ENCODE results near the gene C11orf91.

GRCh38 chr11:33737362-33737821 lies 36.8 kb upstream of the C11orf91 start:
- TF ChIP-seq CREB1 (IDR thresholded peaks at IDR 0.05; ENCODE audit: low read depth) (no peak), RAD21 (IDR thresholded peaks at IDR 0.05; ENCODE audit: low read depth) (no peak), EP300 (IDR thresholded peaks at IDR 0.05; ENCODE audit: borderline replicate concordance) (no peak), TAF1 (IDR thresholded peaks at IDR 0.05; ENCODE audit: low read depth) (no peak), EGR1 (IDR thresholded peaks at IDR 0.05) (no peak), YY1 (IDR thresholded peaks at IDR 0.05; ENCODE audit: low read depth) (no peak)
- TF ChIP-seq, protein P1, sequence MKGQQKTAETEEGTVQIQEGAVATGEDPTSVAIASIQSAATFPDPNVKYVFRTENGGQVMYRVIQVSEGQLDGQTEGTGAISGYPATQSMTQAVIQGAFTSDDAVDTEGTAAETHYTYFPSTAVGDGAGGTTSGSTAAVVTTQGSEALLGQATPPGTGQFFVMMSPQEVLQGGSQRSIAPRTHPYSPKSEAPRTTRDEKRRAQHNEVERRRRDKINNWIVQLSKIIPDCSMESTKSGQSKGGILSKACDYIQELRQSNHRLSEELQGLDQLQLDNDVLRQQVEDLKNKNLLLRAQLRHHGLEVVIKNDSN (IDR thresholded peaks at IDR 0.05), result no peak
- TF ChIP-seq, protein P2, sequence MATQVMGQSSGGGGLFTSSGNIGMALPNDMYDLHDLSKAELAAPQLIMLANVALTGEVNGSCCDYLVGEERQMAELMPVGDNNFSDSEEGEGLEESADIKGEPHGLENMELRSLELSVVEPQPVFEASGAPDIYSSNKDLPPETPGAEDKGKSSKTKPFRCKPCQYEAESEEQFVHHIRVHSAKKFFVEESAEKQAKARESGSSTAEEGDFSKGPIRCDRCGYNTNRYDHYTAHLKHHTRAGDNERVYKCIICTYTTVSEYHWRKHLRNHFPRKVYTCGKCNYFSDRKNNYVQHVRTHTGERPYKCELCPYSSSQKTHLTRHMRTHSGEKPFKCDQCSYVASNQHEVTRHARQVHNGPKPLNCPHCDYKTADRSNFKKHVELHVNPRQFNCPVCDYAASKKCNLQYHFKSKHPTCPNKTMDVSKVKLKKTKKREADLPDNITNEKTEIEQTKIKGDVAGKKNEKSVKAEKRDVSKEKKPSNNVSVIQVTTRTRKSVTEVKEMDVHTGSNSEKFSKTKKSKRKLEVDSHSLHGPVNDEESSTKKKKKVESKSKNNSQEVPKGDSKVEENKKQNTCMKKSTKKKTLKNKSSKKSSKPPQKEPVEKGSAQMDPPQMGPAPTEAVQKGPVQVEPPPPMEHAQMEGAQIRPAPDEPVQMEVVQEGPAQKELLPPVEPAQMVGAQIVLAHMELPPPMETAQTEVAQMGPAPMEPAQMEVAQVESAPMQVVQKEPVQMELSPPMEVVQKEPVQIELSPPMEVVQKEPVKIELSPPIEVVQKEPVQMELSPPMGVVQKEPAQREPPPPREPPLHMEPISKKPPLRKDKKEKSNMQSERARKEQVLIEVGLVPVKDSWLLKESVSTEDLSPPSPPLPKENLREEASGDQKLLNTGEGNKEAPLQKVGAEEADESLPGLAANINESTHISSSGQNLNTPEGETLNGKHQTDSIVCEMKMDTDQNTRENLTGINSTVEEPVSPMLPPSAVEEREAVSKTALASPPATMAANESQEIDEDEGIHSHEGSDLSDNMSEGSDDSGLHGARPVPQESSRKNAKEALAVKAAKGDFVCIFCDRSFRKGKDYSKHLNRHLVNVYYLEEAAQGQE (IDR thresholded peaks at IDR 0.05; ENCODE audit: low read depth), result no peak

Data from Ishikawa (cell line).